ENCODE results near the gene OR2V2. TPM values are rescaled to one million over a fixed set of nuclear protein-coding genes. Genes with fewer than 3 reads are reported as not detected.
A peak's percentile ranks its signal among the peaks of the same experiment; 100 is the strongest.
"Not testable (repeated sequence)": the region's sequence is repeated elsewhere in the genome, so short reads cannot be mapped to it uniquely, and the experiment has no call there.

OR2V2 gene
- total RNA-seq, 2 experiments from 2014 or later = not detected

DNA sequence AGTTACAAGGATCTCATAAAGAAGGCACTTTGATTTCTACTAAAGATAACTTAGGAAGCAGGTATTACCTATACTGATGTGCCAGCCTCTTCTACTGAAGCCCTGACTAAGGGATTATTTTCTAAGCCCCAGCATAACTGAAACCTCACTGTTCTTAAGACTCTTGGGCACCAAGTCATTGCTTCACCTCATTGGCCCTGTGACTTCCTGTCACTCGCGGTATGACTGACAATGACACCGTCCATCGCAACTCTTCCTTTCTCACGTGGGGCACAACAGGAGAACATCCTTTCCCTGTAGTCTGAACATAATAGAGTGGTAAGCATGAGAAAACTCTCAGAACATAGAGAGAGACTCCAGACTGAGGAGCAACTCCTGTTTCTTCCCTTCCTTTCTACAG lies 6.4 kb downstream of the OR2V2 start:
- CTCF ChIA-PET = no interaction called here
- ATAC-seq = peak; percentile 98
- Mint-ChIP-seq H3K4me1 (peaks cover 13% of the 10 kb centered on the region), H3K4me3 (no peak overlapping the region), H3K36me3 (ENCODE audit: low read depth) (no peaks in the 10 kb centered on the region), H3K9me3 (ENCODE audit: low read depth) (peaks cover 3% of the 10 kb centered on the region), H3K27ac (peak overlapping the region; percentile 53), H3K27me3 (peaks cover 15% of the 10 kb centered on the region)
- intact Hi-C loops (cut with DNase I, micrococcal nuclease) = no loop called here
- POLR2A ChIA-PET = no interaction called here
- peak; percentile 67 for DNase-seq

DNA sequence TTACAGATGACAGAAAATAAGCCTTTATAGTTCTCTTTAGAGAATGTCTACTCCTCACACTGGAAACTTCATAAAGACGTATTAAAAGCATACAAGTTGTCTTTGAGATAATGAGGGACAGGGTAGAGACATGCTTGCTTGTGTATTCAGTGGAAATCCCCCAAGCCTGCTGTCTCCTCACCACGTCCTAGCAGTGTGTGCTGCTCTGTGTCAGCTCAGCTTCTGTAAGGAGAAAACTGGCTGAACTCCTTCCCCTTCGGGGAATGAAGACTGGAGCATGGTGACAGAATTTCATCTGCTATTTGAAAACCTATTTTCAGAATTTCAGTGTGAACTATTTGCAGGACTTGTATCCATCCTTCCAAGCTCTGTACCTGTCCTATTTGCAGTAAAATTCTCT lies 9.4 kb downstream of the OR2V2 start:
- CTCF ChIA-PET = interaction anchor here (0.6 to 1.5 kb wide), 2 partner anchors 59 to 288 kb away, joined by 3 to 4 read pairs; no protein-coding TSS in a partner anchor
- peaks cover 3% of the 10 kb centered on the region for H3K9me3 Mint-ChIP-seq (ENCODE audit: low read depth)
- H3K36me3 Mint-ChIP-seq (ENCODE audit: low read depth) = no peaks in the 10 kb centered on the region
- H3K4me1 Mint-ChIP-seq = peaks cover 32% of the 10 kb centered on the region
- POLR2A ChIA-PET = no interaction called here
- H3K27me3 Mint-ChIP-seq = peaks cover 8% of the 10 kb centered on the region
- H3K4me3 Mint-ChIP-seq = no peak overlapping the region
- no peak for ATAC-seq
- no peak overlapping the region for H3K27ac Mint-ChIP-seq
- intact Hi-C loops (cut with DNase I, micrococcal nuclease) = loop anchor here in 1 of 2 experiments (5.0 kb wide), 1 partner anchor 294 kb away; the partner anchor contains the start of gene ZFP62
- DNase-seq = no peak

DNA sequence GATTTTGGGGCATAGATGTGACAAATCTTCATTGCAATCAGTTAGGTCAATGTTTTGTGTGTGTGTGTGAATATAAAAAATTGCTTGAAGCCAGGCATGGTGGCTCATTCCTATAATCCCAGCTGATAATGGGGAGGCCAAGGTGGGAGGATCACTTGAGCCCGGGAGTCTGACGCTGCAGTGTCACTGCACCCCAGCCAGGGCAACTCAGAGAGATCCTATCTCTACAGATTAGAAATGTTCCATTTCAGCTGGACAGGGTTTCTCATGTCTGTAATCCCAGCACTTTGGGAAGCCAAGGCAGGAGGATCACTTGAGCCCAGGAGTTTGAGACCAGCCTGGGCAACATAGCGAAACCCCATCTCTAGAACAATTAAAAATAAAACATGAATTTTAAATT lies 11.5 kb downstream of the OR2V2 start:
- CTCF ChIA-PET = interaction anchor here (1.3 kb wide), 1 partner anchor 14 kb away, joined by 3 read pairs; no protein-coding TSS in a partner anchor
- DNase-seq = no peak
- intact Hi-C loops (cut with DNase I, micrococcal nuclease) = loop anchor here (1.0 to 5.0 kb wide), 5 partner anchors 25 to 374 kb away; partner anchors contain the start of gene ZFP62 (in 1 of the 2)
- peaks cover 5% of the 10 kb centered on the region for H3K27me3 Mint-ChIP-seq
- no peak overlapping the region for H3K4me3 Mint-ChIP-seq
- no peak for ATAC-seq
- H3K36me3 Mint-ChIP-seq (ENCODE audit: low read depth) = no peaks in the 10 kb centered on the region
- H3K27ac Mint-ChIP-seq = no peak overlapping the region
- POLR2A ChIA-PET = no interaction called here
- peaks cover 40% of the 10 kb centered on the region for H3K4me1 Mint-ChIP-seq
- H3K9me3 Mint-ChIP-seq (ENCODE audit: low read depth) = peaks cover 3% of the 10 kb centered on the region

DNA sequence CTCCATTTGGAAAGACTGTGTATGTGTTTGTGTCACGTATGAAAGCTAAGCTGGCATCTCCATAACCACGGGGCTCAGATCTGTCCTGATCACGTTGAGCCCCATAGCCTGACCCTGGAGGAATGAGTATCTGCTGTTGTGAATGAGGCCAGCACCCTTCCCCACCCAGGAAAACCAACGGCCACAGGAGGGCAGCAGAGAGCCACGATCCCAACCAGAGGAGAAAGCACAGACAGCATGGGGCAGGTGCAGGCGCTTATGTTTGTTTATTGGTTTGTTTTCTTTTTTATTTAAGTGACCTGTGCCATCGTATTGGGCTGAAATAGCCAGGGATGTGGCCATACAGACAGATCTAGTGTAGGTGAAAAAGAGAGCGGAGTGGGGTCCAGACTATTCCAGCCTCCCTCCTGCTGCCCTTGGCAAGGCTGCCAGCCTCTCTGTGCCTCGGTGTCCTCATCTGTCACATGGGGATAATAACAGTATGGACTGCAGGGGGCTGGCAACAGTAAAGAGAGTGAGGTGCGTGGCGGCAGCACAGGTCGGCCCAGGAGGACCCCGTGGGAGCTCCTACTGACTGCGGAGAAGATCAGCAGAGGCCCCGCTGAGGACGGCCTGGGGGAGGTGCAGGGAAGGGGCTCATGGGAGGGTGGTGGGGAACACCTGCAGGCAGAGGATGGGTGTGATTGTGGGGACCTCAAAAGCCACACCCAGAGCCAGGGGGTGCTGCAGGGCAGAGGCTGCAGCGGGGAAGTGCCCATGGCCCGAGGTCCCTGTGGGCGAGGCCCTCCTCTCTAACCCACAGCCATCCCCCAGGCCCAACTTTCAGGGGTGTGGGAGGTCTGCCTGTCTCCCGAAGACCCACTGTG lies 12.1 kb downstream of the OR2V2 start:
- no peaks in the 10 kb centered on the region for H3K36me3 Mint-ChIP-seq (ENCODE audit: low read depth)
- ATAC-seq = peak; percentile 76

DNA sequence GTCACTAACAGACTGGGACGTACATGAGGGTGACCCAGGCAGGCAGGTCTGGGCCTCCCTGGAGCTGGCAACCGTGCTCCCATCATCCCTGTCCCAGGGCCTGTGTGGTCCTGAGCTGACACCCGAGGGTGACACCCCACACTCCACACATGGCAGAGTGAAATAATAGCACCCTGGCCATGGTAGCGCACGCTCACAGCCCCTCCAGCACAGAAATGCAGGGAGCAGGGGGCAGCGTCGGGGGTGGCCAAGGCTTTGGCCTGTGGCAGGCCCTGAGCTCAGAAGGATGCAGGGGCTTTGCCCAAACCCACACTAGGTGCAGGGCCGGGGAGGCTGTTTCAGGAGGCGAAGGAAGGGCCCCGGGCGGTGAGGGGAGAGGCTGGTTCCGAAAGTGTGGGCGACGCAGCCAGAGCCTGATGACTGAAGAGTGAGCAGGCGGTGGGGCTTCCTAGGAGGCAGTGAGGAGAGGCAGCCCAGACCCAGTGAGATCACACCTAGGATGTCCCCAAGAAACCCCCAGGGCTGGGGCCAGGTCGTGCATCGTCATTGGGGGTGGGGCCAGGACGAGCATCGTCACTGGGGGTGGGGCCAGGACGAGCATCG lies 12.9 kb downstream of the OR2V2 start:
- Mint-ChIP-seq H3K4me3 (peak overlapping the region; percentile 55), H3K27ac (peak overlapping the region; percentile 83), H3K9me3 (ENCODE audit: low read depth) (no peaks in the 10 kb centered on the region), H3K27me3 (peaks cover 3% of the 10 kb centered on the region), H3K36me3 (ENCODE audit: low read depth) (no peaks in the 10 kb centered on the region), H3K4me1 (peaks cover 45% of the 10 kb centered on the region)
- peak; percentile 92 for DNase-seq
- ATAC-seq = peak; percentile 89
- CTCF ChIA-PET = interaction anchor here (0.6 to 0.9 kb wide), 2 partner anchors 29 to 103 kb away, joined by 4 to 5 read pairs; no protein-coding TSS in a partner anchor
- intact Hi-C loops (cut with DNase I, micrococcal nuclease) = loop anchor here (2.0 to 10.0 kb wide), 5 partner anchors 29 to 865 kb away; partner anchors contain the start of genes MAPK9 (in 1 of the 2), MGAT1 (in 1 of the 2) and ZFP62 (in 1 of the 2)
- POLR2A ChIA-PET = no interaction called here

More for the DNA sequence above, 12.1 kb downstream of the OR2V2 start:
- ChIA-PET POLR2A (no interaction called here), CTCF (interaction anchor here (0.6 to 1.3 kb wide), 3 partner anchors 14 to 102 kb away, joined by 3 to 5 read pairs (median 4); no protein-coding TSS in a partner anchor)
- DNase-seq = peak; percentile 96
- Mint-ChIP-seq H3K4me3 (peak overlapping the region; percentile 18), H3K4me1 (peaks cover 42% of the 10 kb centered on the region), H3K27ac (peak overlapping the region; percentile 88), H3K9me3 (ENCODE audit: low read depth) (no peaks in the 10 kb centered on the region), H3K27me3 (peaks cover 3% of the 10 kb centered on the region)
- intact Hi-C loops (cut with DNase I, micrococcal nuclease) = loop anchor here (1.0 to 10.0 kb wide), 10 partner anchors 25 to 865 kb away; partner anchors contain the start of genes ZFP62 (in 2 of the 2), MAPK9 (in 1 of the 2) and MGAT1 (in 1 of the 2)

DNA sequence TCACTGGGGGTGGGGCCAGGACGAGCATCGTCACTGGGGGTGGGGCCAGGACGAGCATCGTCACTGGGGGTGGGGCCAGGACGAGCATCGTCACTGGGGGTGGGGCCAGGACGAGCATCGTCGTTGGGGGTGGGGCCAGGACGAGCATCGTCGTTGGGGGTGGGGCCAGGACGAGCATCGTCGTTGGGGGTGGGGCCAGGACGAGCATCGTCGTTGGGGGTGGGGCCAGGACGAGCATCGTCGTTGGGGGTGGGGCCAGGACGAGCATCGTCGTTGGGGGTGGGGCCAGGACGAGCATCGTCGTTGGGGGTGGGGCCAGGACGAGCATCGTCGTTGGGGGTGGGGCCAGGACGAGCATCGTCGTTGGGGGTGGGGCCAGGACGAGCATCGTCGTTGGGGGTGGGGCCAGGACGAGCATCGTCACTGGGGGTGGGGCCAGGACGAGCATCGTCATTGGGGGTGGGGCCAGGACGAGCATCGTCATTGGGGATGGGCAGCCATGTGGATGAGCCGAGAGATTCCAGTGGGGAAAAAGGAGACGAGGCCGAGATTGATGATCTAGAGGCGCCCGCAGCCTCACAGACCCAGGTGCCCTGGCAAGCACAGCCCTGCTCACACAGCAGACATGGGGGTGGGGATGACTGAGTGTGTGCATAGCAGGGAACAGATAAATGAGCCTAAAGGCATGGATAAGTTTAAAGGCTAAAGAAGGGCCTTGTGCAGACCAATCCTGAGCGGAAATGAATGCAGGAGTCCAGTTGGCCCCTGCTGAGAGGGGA lies 13.6 kb downstream of the OR2V2 start:
- H3K9me3 Mint-ChIP-seq (ENCODE audit: low read depth); H3K27me3 Mint-ChIP-seq; H3K36me3 Mint-ChIP-seq (ENCODE audit: low read depth); POLR2A ChIA-PET: not testable (repeated sequence)
- intact Hi-C loops (cut with DNase I, micrococcal nuclease) = loop anchor here (1.0 to 10.0 kb wide), 8 partner anchors 12 to 866 kb away; partner anchors contain the start of genes MAPK9 (in 1 of the 2), MGAT1 (in 1 of the 2), TRIM52 (in 1 of the 2) and ZFP62 (in 1 of the 2)
- H3K4me3 Mint-ChIP-seq = peak overlapping the region; percentile 66
- H3K27ac Mint-ChIP-seq = peak overlapping the region; percentile 93
- CTCF ChIA-PET = interaction anchor here (0.7 to 1.2 kb wide), 3 partner anchors 12 to 61 kb away, joined by 3 to 4 read pairs (median 4); no protein-coding TSS in a partner anchor
- ATAC-seq (peak; percentile 28), DNase-seq (peak; percentile 72)
- peaks cover 51% of the 10 kb centered on the region for H3K4me1 Mint-ChIP-seq

DNA sequence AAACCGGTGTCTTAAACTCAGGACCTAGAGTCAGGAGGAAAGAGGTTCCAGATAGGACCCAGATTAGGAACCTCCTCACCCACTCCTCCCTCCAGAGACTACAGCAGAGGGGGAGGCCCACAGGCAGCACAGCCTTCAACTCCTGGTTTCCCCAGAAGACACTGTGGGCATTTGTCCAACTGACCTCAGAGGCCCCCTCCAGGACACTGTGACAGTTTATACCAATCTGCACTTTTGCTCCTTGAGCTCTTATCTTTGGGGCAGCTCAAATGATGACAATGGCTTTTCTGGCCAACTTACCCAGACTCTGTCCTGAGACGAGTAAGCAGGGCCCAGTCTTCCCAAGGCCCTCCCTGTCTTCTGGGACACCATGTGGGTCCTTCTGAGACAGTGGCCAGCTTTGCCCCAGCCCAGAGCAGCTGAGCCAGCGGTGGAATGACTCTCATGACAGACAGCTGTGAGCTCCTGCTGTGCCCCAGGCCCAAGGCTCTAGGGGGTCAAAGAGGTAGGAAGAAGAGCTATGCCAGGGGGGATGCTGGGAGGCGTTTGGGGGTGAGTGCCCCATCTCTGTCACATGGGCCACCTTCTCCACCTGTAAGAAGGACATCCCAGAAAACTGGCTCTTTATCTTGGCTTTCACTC lies 14.3 kb downstream of the OR2V2 start:
- POLR2A ChIA-PET = no interaction called here
- peaks cover 9% of the 10 kb centered on the region for H3K27me3 Mint-ChIP-seq
- H3K36me3 Mint-ChIP-seq (ENCODE audit: low read depth) = no peaks in the 10 kb centered on the region
- CTCF ChIA-PET = interaction anchor here (0.7 to 1.2 kb wide), 3 partner anchors 12 to 62 kb away, joined by 3 to 4 read pairs (median 4); no protein-coding TSS in a partner anchor
- no peaks in the 10 kb centered on the region for H3K9me3 Mint-ChIP-seq (ENCODE audit: low read depth)
- peaks cover 58% of the 10 kb centered on the region for H3K4me1 Mint-ChIP-seq
- ATAC-seq (no peak), DNase-seq (no peak)
- peak overlapping the region; percentile 66 for H3K4me3 Mint-ChIP-seq
- intact Hi-C loops (cut with DNase I, micrococcal nuclease) = loop anchor here (1.0 to 10.0 kb wide), 8 partner anchors 12 to 867 kb away; partner anchors contain the start of genes MAPK9 (in 1 of the 2), MGAT1 (in 1 of the 2), TRIM52 (in 1 of the 2) and ZFP62 (in 1 of the 2)
- peak overlapping the region; percentile 93 for H3K27ac Mint-ChIP-seq

DNA sequence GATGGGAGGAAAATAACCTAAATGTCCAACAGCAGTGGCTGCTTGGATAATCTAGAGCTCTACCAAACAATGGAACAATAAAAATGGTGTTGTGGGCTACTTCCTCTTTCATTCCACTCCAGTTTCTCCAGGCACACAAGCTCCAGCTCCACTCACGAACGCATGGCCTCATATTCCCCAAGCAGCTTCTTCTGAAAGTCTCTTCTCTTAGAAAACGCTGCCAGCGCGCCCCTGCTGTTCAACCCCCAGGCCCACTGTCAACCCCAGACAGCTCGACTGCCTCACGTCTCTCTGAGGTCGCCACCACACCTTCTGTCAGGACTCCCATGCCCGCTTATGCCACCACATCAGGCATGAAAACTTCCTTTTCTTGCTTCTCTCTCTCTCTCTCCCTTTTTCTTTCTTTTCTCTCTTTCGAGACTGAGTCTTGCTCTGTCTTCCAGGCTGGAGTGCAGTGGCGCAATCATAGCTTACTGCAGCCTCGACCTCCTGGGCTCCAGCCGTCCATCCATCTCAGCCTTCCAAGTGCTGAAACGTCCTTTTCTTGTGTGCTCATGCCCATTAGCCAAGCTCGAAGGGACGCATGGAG lies 16.2 kb downstream of the OR2V2 start:
- Mint-ChIP-seq H3K36me3 (ENCODE audit: low read depth) (no peaks in the 10 kb centered on the region), H3K9me3 (ENCODE audit: low read depth) (no peaks in the 10 kb centered on the region), H3K4me1 (peaks cover 76% of the 10 kb centered on the region), H3K27me3 (peaks cover 14% of the 10 kb centered on the region), H3K4me3 (peak overlapping the region; percentile 71), H3K27ac (peak overlapping the region; percentile 93)
- peak; percentile 50 for DNase-seq
- ChIA-PET CTCF (interaction anchor here (0.6 to 1.2 kb wide), 5 partner anchors 9 to 42 kb away, joined by 3 to 8 read pairs (median 3); no protein-coding TSS in a partner anchor), POLR2A (interaction anchor here (0.7 kb wide), 1 partner anchor 57 kb away, joined by 3 read pairs; no protein-coding TSS in a partner anchor)
- intact Hi-C loops (cut with DNase I, micrococcal nuclease) = loop anchor here in 1 of 2 experiments (10.0 kb wide), 1 partner anchor 869 kb away; the partner anchor contains the start of gene MAPK9
- no peak for ATAC-seq

DNA sequence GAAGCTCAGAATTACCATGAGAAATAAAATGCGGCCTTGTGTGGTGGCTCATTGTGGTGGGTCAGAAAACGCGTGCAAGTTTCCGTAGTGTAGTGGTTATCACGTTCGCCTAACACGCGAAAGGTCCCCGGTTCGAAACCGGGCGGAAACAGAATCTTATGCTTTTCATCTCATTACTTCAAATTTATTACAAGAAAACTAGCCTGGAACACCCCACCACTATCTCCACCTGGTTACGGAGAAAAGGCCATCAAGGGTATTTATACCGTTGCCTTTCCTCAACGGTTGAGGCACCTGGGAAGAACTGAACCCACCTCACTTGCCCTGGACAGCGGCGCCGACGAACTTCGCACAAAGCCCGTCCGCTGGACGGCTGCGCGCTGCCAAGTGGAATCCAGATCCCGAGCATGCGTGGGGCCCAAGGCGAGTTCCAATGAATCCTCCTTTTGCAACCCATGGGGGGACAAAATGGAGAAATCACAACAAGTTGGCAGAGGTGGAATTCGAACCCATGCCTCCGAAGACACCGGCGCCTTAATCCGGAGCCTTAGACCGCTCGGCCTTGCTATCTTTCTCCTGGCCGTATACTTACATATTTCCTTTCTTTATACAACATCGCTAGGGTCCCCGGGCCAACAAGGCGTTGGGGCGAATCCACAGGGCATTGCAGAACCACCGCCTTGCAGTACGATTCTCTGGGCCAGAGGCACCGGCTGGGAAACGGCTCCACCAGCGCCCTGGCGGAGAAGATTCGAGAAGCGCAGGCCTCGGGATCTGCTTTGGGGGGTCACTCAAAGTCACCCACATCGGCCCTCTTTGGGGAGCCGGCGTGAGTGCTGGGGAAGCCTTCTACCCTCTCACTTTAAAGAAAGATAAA lies 16.9 kb downstream of the OR2V2 start:
- ATAC-seq (no peak), DNase-seq (peak; percentile 55)
- intact Hi-C loops (cut with DNase I, micrococcal nuclease) = loop anchor here in 1 of 2 experiments (10.0 kb wide), 1 partner anchor 870 kb away; the partner anchor contains the start of gene MAPK9
- H3K27ac Mint-ChIP-seq = peak overlapping the region; percentile 93
- peaks cover 18% of the 10 kb centered on the region for H3K27me3 Mint-ChIP-seq
- CTCF ChIA-PET = interaction anchor here (0.9 to 1.2 kb wide), 5 partner anchors 9 to 26 kb away, joined by 3 to 8 read pairs (median 3); no protein-coding TSS in a partner anchor
- H3K4me1 Mint-ChIP-seq = peaks cover 81% of the 10 kb centered on the region
- POLR2A ChIA-PET = interaction anchor here (0.7 kb wide), 1 partner anchor 56 kb away, joined by 3 read pairs; no protein-coding TSS in a partner anchor
- no peaks in the 10 kb centered on the region for H3K36me3 Mint-ChIP-seq (ENCODE audit: low read depth)
- no peaks in the 10 kb centered on the region for H3K9me3 Mint-ChIP-seq (ENCODE audit: low read depth)
- H3K4me3 Mint-ChIP-seq = peak overlapping the region; percentile 71
